DOHH2 (cell line): Measurements from ENCODE around the gene KLHL34.

Source experiments
- H3F3A ChIP-seq: fragments of 200-600 bp; sonication (generic), shearing (Covaris generic); 2 replicates; pipeline ENCODE4 v1.6.0; 2016; ENCODE audit warnings: antibody characterized with exemption, mild to moderate bottlenecking; ENCODE audit not compliant: control insufficient read depth, insufficient read depth
- H3K27ac ChIP-seq: fragments of 200-600 bp; sonication (generic); 2 replicates; pipeline ENCODE4 v1.5.1; 2014; ENCODE audit warnings: low read depth, mild to moderate bottlenecking, low read length, moderate library complexity
- H3K27me3 ChIP-seq: fragments of 200-600 bp; sonication (generic); 2 replicates; pipeline ENCODE4 v1.6.1; 2014; ENCODE audit warnings: mild to moderate bottlenecking, low read length, mixed read lengths; ENCODE audit not compliant: control insufficient read depth
- H3K36me3 ChIP-seq: fragments of 200-600 bp; sonication (generic); 2 replicates; pipeline ENCODE4 v1.6.1; 2014; ENCODE audit warnings: mild to moderate bottlenecking, low read length, moderate library complexity, mixed read lengths; ENCODE audit not compliant: control insufficient read depth
- H3K4me1 ChIP-seq: fragments of 200-600 bp; sonication (generic); 2 replicates; pipeline ENCODE4 v1.6.1; 2014; ENCODE audit warnings: mild to moderate bottlenecking, low read length, mixed read lengths; ENCODE audit not compliant: control insufficient read depth
- H3K4me2 ChIP-seq: fragments of 200-600 bp; sonication (generic); 2 replicates; pipeline ENCODE4 v1.6.0; 2014; ENCODE audit warnings: mild to moderate bottlenecking, low read length, moderate library complexity
- H3K4me3 ChIP-seq: fragments of 200-600 bp; sonication (generic); 2 replicates; pipeline ENCODE4 v1.5.1; 2014; ENCODE audit warnings: mild to moderate bottlenecking, low read length, mixed read lengths
- H3K79me2 ChIP-seq: fragments of 200-600 bp; sonication (generic); 2 replicates; pipeline ENCODE4 v1.6.1; 2014; ENCODE audit warnings: mild to moderate bottlenecking, low read length, mixed read lengths; ENCODE audit not compliant: control insufficient read depth
- H3K9me2 ChIP-seq: fragments of 200-600 bp; sonication (generic); replicated peaks from 2 replicates; pipeline ENCODE4 v1.6.1; 2014; ENCODE audit warnings: mild to moderate bottlenecking, low read length, mixed read lengths; ENCODE audit not compliant: control insufficient read depth
- H3K9me3 ChIP-seq: fragments of 200-600 bp; sonication (generic); 2 replicates; pipeline ENCODE4 v1.6.1; 2014; ENCODE audit warnings: antibody characterized with exemption, low read length, mixed read lengths; ENCODE audit not compliant: control insufficient read depth, insufficient read depth
- H4K20me1 ChIP-seq: fragments of 200-600 bp; sonication (generic); 2 replicates; pipeline ENCODE4 v1.6.0; 2014; ENCODE audit warnings: low read depth, mild to moderate bottlenecking, antibody characterized with exemption, low read length, moderate library complexity; ENCODE audit not compliant: control insufficient read depth, insufficient read depth
- CTCF ChIP-seq: fragments of 200-600 bp; sonication (generic); IDR thresholded peaks from one replicate; pipeline ENCODE4 v1.5.1; 2014; ENCODE audit warnings: antibody characterized with exemption, mild to moderate bottlenecking, low read depth, low read length; ENCODE audit not compliant: poor library complexity, severe bottlenecking
- EZH2phosphoT487 ChIP-seq: fragments of 200-600 bp; sonication (generic); IDR thresholded peaks from 2 replicates; pipeline ENCODE4 v1.6.1; 2017; ENCODE audit warnings: borderline replicate concordance, mild to moderate bottlenecking, antibody characterized with exemption, low read length, moderate library complexity, mixed read lengths

The KLHL34 gene

GRCh38 chrX:21675931-21676330 is 17.8 kb upstream of the KLHL34 start:
- Histone ChIP-seq H3K27me3 (no peaks in the 10 kb centered on the region), H3K79me2 (no peaks in the 10 kb centered on the region), H3K9me2 (no peaks in the 10 kb centered on the region), H3K36me3 (no peaks in the 10 kb centered on the region), H3K27ac (no peak overlapping the region), H3F3A (no peaks in the 10 kb centered on the region), H3K9me3 (no peaks in the 10 kb centered on the region), H3K4me2 (no peak overlapping the region), H4K20me1 (no peaks in the 10 kb centered on the region), H3K4me1 (no peaks in the 10 kb centered on the region), H3K4me3 (no peak overlapping the region)
- TF ChIP-seq EZH2phosphoT487 (no peak), CTCF (no peak)

GRCh38 chrX:21674430-21675186 is 16.5 kb upstream of the KLHL34 start:
- no peak for TF ChIP-seq CTCF
- Histone ChIP-seq H3K4me1 (no peaks in the 10 kb centered on the region), H4K20me1 (no peaks in the 10 kb centered on the region), H3K36me3 (no peaks in the 10 kb centered on the region), H3K4me2 (no peak overlapping the region), H3K27me3 (no peaks in the 10 kb centered on the region), H3K4me3 (no peak overlapping the region), H3K79me2 (no peaks in the 10 kb centered on the region), H3K9me3 (no peaks in the 10 kb centered on the region), H3K9me2 (no peaks in the 10 kb centered on the region), H3K27ac (no peak overlapping the region), H3F3A (no peaks in the 10 kb centered on the region)

DNA sequence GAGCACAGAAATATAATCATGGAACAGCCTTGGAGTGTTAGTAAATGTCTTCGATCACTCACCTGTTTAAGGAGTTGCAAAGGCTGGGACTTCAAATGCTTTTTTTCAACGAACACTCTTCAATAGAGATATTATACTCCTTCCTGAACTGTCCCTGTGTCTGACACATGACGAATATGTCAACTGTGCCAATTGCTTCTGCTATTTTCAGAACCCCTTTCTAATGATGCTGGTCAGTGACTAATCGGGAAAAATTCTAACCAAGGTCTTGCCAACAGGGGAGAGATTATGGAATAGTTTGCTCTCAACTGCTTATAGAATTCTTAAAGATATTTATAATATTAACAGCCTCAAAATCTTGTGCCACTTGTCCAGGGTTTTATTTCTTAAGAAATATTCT is 8.5 kb upstream of the KLHL34 start:
- Histone ChIP-seq H3K79me2 (no peaks in the 10 kb centered on the region), H4K20me1 (no peaks in the 10 kb centered on the region), H3K4me3 (no peak overlapping the region), H3K27me3 (no peaks in the 10 kb centered on the region), H3K9me2 (no peaks in the 10 kb centered on the region), H3K36me3 (no peaks in the 10 kb centered on the region), H3K9me3 (no peaks in the 10 kb centered on the region), H3K27ac (no peak overlapping the region), H3F3A (no peaks in the 10 kb centered on the region), H3K4me1 (no peaks in the 10 kb centered on the region), H3K4me2 (no peak overlapping the region)
- TF ChIP-seq CTCF = no peak
- TF ChIP-seq EZH2phosphoT487 = no peak
